Measurements from ENCODE around the gene MTO1.

- TF ChIP-seq, protein P1, sequence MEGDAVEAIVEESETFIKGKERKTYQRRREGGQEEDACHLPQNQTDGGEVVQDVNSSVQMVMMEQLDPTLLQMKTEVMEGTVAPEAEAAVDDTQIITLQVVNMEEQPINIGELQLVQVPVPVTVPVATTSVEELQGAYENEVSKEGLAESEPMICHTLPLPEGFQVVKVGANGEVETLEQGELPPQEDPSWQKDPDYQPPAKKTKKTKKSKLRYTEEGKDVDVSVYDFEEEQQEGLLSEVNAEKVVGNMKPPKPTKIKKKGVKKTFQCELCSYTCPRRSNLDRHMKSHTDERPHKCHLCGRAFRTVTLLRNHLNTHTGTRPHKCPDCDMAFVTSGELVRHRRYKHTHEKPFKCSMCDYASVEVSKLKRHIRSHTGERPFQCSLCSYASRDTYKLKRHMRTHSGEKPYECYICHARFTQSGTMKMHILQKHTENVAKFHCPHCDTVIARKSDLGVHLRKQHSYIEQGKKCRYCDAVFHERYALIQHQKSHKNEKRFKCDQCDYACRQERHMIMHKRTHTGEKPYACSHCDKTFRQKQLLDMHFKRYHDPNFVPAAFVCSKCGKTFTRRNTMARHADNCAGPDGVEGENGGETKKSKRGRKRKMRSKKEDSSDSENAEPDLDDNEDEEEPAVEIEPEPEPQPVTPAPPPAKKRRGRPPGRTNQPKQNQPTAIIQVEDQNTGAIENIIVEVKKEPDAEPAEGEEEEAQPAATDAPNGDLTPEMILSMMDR (IDR thresholded peaks at IDR 0.05): no peak
- TF ChIP-seq EZH2 (IDR thresholded peaks at IDR 0.05): no peak
Observed at GRCh38 chr6:73451223-73452106, 10.1 kb upstream of the MTO1 start.

All from neural progenitor cell (in vitro differentiated cells).